Motor neuron (in vitro differentiated cells): ENCODE data around the gene TIMM9. TPM values are rescaled to one million over a fixed set of nuclear protein-coding genes. Genes with fewer than 3 reads are reported as not detected.
"Not testable (repeated sequence)": the region's sequence is repeated elsewhere in the genome, so short reads cannot be mapped to it uniquely, and the experiment has no call there.

ENCODE experiments used
- ATAC-seq, 8 experiments: fragments of 200-7000 bp; cut with Tn5 transposase; replicated peaks in 6 of 8; 2 replicates each; pipeline ENCODE4 v1.8.0; 2021; ENCODE audit warnings: mild to moderate bottlenecking in 8 of 8, moderate library complexity in 8 of 8
- H3K27ac ChIP-seq, 2 donors: fragments of 250-450 bp; sonication (Bioruptor Pico); 2 replicates each; pipeline ENCODE4 v1.9.0; 2021; ENCODE audit warnings: antibody characterized with exemption in 2 of 2, mild to moderate bottlenecking in 2 of 2, moderate library complexity in 1 of 2
- H3K4me1 ChIP-seq, 2 donors: fragments of 250-450 bp; sonication (Bioruptor Pico); replicated peaks in 1 of 2; 2 replicates each; pipeline ENCODE4 v1.6.1; 2021; ENCODE audit warnings: antibody characterized with exemption in 2 of 2, mild to moderate bottlenecking in 2 of 2, moderate library complexity in 1 of 2
- H3K4me3 ChIP-seq, 5 donors: fragments of 250-450 bp; sonication (Bioruptor Pico); 2 replicates each; pipeline ENCODE4 v1.9.0; 2021; ENCODE audit warnings: antibody characterized with exemption in 5 of 5, mild to moderate bottlenecking in 5 of 5, moderate library complexity in 4 of 5
- WGBS, 10 experiments: fragments of 450-650 bp; shearing (Covaris generic); methylation state at CpG; one replicate each; pipeline ENCODE4 v1.0.0; 2022; 5-methylcytosine and 5-hydroxymethylcytosine counted together
- in situ Hi-C, 9 experiments: fragments of 400-800 bp; cut with MboI; loops; one replicate each; pipeline ENCODE4 v1.15.0; 2021; ENCODE audit warnings: low sequenced_read_pairs in 9 of 9, low pct_unique_long_range_greater_than_20kb in 2 of 9; ENCODE audit not compliant: unreplicated experiment in 9 of 9
- total RNA-seq, 8 experiments: library from RNA; unstranded; fragments of 300-600 nt; gene quantifications; 2 replicates each; pipeline versions ENCODE4 v1.2.3 to v1.2.4, GENCODE V29; 2022

The TIMM9 gene
- total RNA-seq, 8 experiments from 2014 or later: 29.8 to 51.1 (median 41.9) TPM

- H3K27ac ChIP-seq: no peak overlapping the region
- H3K4me1 ChIP-seq: no peaks in the 10 kb centered on the region
- ATAC-seq: no peak
- 78 to 100% (median 100%) methylated on average over 1 to 2 of the region's 2 CpGs; no CpG with 5 or more reads in 7 of the 10 experiments for WGBS, 10 experiments
- in situ Hi-C loops: no loop called here
- H3K4me3 ChIP-seq: no peak overlapping the region
Observed at GRCh38 chr14:58390830-58391229, 36.5 kb downstream of the TIMM9 start.

GRCh38 chr14:58376791-58377190 is 50.5 kb downstream of the TIMM9 start:
- no peak for ATAC-seq
- Histone ChIP-seq H3K4me3 (no peak overlapping the region), H3K27ac (no peak overlapping the region), H3K4me1 (no peaks in the 10 kb centered on the region)
- in situ Hi-C loops: no loop called here

DNA sequence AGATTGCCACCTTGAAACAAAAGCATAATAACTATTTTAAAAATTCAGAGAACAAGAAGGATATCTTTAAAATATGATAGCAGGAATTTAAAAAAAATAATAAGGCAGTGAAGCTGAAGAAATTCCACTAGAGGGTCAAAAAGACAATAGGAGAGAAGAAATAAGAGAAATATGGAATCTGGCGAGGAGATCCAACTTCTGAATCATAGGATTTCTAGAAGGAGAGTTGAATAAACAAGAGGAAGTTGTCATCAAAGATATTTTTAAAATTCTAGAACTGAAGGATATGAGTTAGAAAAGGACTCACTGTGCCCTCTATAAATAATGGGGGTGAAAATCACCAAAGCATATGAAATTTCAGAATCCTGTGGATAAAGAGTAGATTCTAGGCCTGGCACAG is 58.4 kb downstream of the TIMM9 start:
- Histone ChIP-seq H3K27ac (no peak overlapping the region), H3K4me1 (no peaks in the 10 kb centered on the region), H3K4me3 (no peak overlapping the region)
- in situ Hi-C loops: no loop called here
- ATAC-seq: no peak
- 90 to 100% (median 97%) methylated on average over 1 of the region's 1 CpG for WGBS, 10 experiments

- WGBS, 10 experiments: 65 to 100% (median 97%) methylated on average over 1 to 3 of the region's 3 CpGs
- no peak for ATAC-seq
- H3K4me3 ChIP-seq: no peak overlapping the region
- no peaks in the 10 kb centered on the region for H3K4me1 ChIP-seq
- H3K27ac ChIP-seq: no peak overlapping the region
- in situ Hi-C loops: no loop called here
Observed at GRCh38 chr14:58367296-58367695, 60.0 kb downstream of the TIMM9 start.

GRCh38 chr14:58364316-58364715 is 63.0 kb downstream of the TIMM9 start:
- no peak overlapping the region for H3K27ac ChIP-seq
- 86 to 100% (median 91%) methylated on average over 4 of the region's 4 CpGs for WGBS, 10 experiments
- no peaks in the 10 kb centered on the region for H3K4me1 ChIP-seq
- in situ Hi-C loops: no loop called here
- H3K4me3 ChIP-seq: no peak overlapping the region
- no peak for ATAC-seq

- H3K4me1 ChIP-seq: no peaks in the 10 kb centered on the region
- 80 to 100% (median 100%) methylated on average over 1 to 3 of the region's 3 CpGs; no CpG with 5 or more reads in 3 of the 10 experiments for WGBS, 10 experiments
- H3K27ac ChIP-seq: no peak overlapping the region
- in situ Hi-C loops: no loop called here
- ATAC-seq: peak in 4 of 8 experiments; percentile 34 to 67 (median 44)
- no peak overlapping the region for H3K4me3 ChIP-seq
Observed at GRCh38 chr14:58362798-58363412, 64.4 kb downstream of the TIMM9 start.

DNA sequence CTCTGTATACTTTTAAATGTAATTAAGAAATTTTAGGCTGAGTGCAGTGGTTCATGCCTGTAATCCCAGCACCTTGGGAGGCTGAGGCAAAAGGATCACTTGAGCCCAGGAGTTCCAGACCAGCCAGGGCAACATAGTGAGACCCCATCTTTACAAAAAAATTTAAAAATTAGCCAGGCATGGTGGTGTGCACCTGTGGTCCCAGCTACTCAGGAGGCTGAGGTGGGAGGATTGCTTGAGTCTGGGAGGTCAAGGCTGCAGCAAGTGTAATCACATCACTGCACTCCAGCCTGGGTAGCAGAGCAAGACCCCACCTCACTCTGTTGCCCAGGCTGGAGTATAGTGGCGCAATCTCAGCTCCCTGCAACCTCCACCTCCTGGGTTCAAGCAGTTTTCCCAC is 65.1 kb downstream of the TIMM9 start:
- H3K4me3 ChIP-seq, H3K4me1 ChIP-seq, ATAC-seq, H3K27ac ChIP-seq, in situ Hi-C loops: not testable (repeated sequence)
- WGBS, 10 experiments: 86% methylated on average over 1 of the region's 1 CpG; no CpG with 5 or more reads in 9 of the 10 experiments

Other genes starting within 250 kb of the TIMM9 start
- gene ACTR10, start 227.4 kb downstream of the TIMM9 start, total RNA-seq: 100 to 1,000 TPM in 1 of 8 experiments, 10 to 100 TPM in 7; 70.6 to 123 (median 84.5) TPM
- gene PSMA3, start 182.7 kb downstream of the TIMM9 start, total RNA-seq: 100 to 1,000 TPM in 7 of 8 experiments, 10 to 100 TPM in 1; 97.8 to 341 (median 162) TPM
- gene ARID4A, start 129.0 kb downstream of the TIMM9 start, total RNA-seq: 10 to 100 TPM in 7 of 8 experiments, 1 to 10 TPM in 1; 7.2 to 23.6 (median 20.9) TPM
- gene TOMM20L, start 31.6 kb downstream of the TIMM9 start, total RNA-seq: not detected
- 10 to 100 TPM; 13.2 to 29.8 (median 17.8) TPM for gene KIAA0586, start 188 bp upstream of the TIMM9 start, total RNA-seq
- 10 to 100 TPM in 5 of 8 experiments, 1 to 10 TPM in 3; 1.2 to 55.8 (median 30.9) TPM for gene DACT1, start 210.4 kb upstream of the TIMM9 start, total RNA-seq